Middle frontal gyrus (tissue), 1 donor: ENCODE results near the gene BAIAP3.

ENCODE experiments used
- DNase-seq: peaks from one replicate; pipeline ENCODE4 v3.0.0-alpha.2; 2015; ENCODE audit warnings: low spot score; ENCODE audit errors: extremely low spot score

BAIAP3 gene

DNA sequence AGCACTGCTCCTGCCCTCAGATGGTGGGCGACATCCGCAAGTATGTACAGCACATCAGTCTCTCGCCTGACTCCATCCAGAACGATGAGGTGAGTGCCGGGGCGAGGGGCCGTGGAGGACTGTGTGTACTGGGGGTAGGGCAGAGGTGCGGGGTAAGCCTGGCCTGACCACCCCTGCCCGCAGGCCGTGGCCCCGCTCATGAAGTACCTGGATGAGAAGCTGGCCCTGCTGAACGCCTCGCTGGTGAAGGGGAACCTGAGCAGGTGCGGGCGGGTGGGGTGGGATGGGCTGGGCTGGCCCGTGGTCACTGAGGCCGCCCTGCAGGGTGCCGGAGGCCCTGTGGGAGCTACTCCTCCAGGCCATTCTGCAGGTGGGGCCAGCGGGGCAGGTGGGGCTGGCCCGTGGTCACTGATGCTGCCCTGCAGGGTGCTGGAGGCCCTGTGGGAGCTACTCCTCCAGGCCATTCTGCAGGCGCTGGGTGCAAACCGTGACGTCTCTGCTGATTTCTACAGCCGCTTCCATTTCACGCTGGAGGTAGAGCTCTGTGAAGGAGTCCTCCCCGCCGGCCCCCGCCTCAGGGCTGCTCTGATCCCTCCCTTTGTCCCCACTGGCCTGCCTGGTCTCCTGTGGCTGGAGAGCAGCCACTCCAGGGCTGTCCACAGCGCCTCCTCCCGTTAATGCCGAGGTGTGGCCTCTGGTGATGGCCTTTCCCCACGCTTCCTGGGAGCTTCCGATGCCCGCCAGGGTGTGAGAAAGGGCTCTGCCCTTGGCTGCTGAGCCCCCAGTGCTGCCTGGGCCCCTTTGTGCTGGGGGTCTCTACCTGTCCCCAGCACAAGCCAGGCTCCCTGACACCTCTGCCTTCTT is 13.2 kb downstream of the BAIAP3 start:
- no peak for DNase-seq

DNA sequence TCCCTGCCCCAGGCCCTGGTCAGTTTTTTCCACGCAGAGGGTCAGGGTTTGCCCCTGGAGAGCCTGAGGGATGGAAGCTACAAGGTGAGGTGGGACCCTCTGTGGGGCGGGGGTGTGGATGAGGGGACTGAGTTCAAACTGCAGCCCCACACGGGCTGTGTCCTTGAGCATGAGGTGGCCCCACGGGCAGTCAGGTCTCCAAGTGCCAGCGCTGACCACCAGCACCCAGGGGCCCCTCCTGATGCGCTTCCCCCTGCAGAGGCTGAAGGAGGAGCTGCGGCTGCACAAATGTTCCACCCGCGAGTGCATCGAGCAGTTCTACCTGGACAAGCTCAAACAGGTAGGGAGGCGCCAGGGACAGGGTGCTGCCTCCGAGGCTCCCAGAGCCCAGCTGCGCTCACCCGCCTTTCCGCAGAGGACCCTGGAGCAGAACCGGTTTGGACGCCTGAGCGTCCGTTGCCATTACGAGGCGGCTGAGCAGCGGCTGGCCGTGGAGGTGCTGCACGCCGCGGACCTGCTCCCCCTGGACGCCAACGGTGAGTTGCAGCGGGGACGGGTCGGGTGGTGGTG is 13.9 kb downstream of the BAIAP3 start:
- DNase-seq: no peak

DNA sequence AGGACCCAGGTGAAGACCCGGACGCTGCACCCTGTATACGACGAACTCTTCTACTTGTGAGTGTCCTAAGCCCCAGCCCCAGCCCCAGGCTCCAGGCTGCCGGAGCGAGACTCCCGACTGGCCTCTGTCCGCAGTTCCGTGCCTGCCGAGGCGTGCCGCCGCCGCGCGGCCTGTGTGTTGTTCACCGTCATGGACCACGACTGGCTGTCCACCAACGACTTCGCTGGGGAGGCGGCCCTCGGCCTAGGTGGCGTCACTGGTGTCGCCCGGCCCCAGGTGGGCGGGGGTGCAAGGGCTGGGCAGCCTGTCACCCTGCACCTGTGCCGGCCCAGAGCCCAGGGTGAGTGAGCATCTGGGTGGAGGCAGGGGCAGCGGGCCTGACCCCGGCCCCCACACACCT is 14.5 kb downstream of the BAIAP3 start:
- DNase-seq: no peak

DNA sequence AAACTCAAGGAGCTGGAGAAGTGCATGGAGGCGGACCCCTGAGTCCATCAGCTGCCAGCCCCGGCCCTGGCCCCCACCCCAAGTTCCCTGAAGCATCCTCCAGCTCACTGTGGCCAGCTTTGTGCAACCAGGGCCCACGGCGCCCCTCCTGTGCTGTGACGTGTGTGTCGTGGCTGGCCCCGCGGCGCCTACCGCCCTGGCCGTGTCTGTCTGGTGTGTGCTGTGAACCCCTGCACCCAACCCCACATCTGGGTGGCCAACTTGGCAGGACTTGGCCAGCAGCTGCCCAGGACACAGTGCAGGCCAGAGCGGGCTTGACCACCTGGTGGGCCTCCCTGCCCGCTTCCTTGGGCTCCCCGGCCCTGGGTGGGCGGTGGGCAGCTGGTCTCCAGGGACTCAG is 15.0 kb downstream of the BAIAP3 start:
- DNase-seq: no peak

DNA sequence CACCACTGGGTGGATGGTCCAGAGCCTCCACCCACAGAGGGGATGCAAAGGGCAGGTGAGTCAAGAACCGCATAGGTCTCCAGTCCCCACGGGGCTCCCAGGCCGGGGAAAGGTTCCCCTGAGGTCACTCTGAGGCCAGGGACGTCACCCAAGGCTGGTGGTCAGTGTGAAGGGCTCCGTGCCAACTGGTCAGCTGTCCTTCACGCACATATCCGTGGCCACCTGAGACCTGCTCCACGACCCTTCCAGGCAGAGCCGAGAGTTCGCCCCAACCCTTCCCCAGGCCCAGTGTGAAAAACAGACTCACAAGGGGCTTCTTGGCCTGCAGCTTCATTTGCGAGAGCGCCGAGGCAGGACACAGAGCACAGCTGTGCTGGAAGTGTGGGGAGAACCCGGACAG is 15.5 kb downstream of the BAIAP3 start:
- no peak for DNase-seq

DNA sequence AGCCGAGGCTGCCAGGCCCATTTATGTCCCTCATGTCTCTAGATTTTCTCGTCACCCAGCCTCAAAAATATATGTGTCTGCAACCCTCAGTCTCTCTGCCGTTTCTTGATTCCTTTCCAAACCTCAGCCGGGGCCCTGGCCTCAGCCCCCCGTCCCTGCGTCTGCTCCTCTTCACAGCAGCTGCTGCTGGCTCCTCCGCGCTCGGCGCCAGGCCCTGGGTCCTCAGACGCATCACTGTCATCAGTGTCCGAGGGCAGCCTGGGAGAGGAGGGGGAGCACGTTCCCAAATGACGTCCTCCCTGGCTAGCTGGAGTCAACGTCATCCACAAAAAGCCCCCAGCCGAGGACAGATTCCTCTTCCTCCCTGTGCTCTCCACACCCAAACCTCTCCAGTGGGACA is 15.9 kb downstream of the BAIAP3 start:
- DNase-seq: no peak

DNA sequence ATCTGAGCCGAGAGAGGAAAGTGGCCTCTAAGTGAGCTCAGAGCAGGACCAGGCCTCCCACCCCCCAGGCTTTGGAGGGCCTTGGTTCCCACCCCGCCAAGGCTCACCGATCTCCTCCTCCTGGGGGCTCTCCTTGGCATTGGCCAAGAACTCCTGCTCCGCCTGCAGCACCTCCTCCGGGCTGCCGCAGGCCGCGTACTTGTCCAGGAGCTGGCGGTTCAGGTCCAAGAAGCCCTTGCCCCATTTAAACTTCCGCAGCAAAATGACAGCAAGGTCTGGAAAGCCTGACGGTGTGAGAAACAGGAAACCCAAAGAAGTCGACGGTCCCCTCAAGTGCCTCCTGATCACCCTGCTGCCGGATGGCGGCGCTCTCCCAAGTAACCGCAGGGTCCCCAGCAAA is 16.5 kb downstream of the BAIAP3 start:
- no peak for DNase-seq

DNA sequence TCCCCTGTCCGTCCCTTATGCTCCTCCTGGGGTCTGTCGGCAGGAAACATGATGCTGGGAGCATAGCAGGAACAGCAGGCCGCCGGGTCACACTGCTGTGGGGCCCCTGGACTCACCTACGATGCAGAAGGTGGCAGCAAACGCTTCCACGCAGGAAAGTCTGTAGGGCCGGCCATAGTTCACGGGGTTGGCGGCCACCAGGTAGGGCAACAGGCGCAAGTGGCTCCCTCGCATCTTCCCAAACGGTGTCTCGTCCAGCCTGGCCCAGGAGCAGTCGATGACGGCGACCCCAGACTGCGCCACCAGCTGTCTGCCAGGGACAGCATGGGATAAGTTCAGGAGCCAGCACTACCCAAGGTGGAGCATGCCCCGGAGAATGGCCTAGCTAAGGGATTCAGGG is 17.2 kb downstream of the BAIAP3 start:
- DNase-seq: no peak

DNA sequence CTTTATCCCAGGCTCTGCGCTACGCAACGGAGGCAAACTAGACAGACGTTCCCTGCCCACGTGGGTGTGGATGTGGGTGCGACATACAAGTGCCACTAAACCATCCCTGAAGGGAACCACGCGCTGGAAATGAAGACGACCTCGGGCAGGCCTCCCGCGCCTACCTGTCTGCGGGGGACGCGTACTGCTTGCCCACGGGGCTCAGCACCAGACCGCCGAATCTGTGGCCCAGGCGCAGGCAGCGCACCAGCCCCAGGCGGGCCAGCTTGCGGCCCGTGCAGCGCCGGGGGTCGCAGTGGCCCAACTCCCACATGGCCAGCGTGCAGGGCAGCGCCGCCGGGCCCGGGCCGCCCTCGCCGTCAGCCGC is 17.8 kb downstream of the BAIAP3 start:
- no peak for DNase-seq

DNA sequence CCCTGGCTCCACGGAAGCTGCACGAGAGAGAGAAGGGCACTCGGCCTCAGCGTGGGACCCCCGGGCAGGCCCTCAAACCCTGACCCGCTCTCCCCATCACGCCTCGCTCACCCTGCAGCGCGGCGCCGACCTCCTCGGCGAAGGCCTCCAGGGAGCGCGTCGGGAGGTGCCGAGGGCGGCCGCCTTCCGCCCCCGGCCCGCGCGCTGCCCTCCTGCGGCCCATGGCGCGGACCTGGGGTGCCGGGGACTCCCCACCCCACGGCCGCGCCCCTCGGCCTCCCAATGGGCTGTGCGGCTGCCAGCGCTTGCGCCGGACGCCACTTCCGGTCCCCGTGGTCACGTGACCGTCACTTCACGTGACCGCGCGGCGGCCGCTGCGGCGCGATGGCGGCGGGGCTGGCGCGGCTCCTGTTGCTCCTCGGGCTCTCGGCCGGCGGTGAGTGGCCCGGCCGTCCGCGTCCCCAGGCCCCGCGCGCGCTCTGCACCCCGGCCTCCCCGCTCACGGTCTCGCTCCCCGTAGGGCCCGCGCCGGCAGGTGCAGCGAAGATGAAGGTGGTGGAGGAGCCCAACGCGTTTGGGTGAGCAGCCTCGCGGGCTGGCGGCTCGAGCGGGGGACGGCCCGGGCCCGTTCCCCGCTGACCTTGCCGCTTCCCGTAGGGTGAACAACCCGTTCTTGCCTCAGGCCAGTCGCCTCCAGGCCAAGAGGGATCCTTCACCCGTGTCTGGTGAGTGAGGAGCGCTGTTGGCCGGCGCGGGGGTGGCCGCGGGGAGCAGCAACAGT is 18.3 kb downstream of the BAIAP3 start, which contains the start of the genes GNPTG and TSR3:
GNPTG (plus strand) TSS at position 350 of the 781 bp plus-strand sequence; CDS start at position 385, 35 bp downstream.
TSR3 (minus strand) TSS at position 297 of the 781 bp plus-strand sequence; CDS start at position 223, 74 bp downstream.
- DNase-seq: peak; percentile 73

DNA sequence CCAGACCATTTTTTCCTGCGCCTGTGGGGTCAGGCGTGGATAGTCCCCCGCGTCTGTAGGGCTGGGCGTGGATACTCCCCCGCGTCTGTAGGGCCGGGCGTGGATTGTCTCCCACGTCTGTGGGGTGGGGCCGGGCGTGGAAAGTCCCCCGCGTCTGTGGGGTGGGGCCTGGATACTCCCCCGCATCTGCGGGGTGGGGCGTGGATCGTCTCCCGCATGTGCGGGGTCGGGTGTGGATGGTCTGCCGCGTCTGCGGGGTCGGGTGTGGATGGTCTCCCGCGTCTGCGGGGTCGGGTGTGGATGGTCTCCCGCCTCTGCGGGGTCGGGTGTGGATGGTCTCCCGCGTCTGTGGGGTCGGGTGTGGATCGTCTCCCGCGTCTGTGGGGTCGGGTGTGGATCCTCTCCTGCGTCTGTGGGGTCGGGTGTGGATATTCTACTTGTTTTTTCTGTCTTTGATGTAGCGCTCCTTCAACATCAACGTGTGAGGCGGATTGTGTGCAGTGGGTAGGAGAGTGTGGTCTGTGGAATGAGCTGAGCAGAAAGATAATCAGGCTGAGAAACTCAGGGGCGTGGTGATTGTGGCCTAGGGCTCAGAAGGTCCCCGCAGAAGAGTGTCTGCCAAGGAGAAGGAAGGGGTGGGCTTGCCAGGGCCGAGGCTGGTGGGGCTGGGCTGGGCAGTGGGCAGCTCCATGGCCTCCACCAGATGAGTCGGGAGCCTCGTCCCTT is 21.5 kb downstream of the BAIAP3 start:
- DNase-seq: no peak

DNA sequence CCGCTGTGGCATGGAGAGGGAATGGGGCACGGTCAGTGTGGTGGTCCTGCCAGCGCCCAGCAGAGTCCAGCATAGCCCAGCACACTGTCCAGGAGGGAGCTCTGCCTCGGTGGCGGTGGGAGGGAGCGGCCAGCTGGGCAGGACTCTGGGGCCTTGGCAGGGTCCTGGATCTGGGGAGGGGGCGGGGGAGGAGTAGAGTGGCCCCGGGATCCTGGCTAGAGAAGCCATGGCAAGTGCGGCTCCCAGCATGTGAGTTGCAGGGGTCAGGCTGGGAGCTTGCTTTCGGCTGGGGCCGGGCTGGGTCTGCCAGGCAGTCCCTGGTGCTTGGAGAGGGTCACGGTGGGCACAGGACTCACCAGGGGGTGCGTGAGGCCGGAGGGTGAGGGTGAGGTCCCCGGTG is 22.1 kb downstream of the BAIAP3 start:
- DNase-seq: no peak

DNA sequence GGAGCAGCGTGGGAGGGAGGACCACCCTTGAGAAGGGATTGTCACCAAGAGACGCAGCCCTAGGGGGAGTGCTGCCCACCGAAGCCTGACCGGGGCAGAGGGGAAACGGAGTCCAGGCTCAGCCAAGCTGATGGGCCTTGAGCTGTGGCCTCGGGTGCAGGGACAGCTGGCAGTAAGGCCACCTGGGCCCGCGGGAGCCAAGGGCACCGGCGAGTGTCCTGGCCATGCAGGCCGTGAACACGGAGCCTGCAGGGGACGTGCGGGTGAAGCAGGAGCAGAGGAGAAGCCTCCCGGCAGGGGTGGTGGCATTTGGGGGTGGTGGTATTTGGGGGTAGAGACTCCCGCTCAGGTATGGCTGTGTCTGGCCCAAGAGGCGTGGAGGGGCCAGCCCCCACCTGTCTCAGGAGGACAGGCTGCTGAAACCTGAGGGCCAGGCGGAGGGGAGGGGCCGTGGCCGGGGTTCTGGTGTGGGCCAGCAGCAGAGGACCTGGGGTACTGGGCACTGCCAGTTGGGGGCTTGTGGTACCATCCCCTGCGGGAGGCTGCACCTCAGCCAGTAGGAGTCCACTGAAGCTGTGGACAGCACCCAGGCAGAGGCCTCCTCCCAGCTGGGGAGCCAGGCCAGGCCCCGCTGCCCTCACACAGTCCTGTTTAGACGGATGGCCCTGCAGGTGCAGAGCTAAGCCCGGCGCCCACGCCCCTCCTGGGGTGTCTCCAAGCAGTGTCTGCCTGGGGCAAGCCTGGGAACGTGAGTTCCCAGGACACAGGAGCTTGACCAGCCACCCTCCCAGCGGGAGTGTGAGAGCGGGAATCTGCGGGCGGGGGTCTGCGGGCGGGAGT is 22.8 kb downstream of the BAIAP3 start:
- DNase-seq: no peak

DNA sequence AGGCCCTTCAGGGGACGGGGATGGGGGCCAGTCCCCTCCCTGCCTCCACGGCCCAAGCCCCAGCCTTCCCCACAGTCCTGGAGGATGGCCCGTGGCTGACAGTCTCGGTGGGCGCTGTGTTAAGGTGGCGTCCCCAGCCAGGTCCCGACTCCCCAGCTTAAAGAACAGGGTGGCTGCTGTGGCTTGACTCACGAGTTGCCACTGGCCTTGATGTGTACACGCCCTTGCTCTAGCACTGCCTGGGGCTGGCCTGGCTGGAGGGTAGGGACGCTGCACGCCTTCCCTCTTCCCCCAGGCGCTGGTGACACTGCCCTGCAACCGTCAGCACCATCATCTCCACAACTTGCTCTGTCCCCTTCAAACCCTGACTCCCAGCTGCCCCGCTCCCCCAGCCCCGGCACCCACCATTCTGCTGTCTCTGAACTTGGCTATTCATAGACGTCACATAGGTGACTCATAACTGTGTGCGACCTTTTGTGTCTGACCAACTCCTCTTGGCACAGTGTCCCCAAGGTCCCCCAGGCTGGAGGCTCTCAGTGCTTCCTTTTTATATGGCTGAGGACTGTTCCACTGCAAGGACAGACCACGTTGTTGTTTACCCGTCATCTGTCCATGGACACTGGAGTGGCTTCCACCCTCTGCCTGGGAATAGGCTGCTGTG is 24.6 kb downstream of the BAIAP3 start:
- DNase-seq: no peak

DNA sequence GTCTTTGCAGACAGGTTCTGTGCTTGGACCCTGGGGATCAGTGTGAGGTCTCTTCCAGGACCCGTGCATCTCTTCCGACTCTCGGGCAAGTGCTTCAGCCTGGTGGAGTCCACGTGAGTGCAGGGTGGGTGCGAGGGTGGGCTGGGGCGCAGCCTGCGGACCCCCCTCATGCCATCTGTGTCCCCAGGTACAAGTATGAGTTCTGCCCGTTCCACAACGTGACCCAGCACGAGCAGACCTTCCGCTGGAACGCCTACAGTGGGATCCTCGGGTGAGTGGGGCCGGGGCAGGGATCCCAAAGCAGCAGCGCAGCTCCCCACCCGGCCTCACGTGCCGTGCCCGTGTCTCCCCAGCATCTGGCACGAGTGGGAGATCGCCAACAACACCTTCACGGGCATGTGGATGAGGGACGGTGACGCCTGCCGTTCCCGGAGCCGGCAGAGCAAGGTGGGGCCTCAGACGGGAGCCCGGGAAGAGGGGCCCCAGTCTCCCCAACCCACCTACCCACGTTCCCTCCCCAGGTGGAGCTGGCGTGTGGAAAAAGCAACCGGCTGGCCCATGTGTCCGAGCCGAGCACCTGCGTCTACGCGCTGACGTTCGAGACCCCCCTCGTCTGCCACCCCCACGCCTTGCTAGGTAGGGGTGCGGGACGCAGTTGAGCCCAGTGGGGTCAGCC is 28.4 kb downstream of the BAIAP3 start:
- no peak for DNase-seq

DNA sequence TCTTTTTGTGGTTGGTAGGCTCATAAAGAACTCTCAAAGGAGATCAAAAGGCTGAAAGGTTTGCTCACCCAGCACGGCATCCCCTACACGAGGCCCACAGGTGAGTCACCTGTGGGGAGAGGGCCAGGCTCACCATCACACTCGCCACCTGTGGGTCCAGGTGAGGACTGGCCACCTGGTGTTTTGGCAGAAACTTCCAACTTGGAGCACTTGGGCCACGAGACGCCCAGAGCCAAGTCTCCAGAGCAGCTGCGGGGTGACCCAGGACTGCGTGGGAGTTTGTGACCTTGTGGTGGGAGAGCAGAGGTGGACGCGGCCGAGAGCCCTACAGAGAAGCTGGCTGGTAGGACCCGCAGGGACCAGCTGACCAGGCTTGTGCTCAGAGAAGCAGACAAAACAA is 29.4 kb downstream of the BAIAP3 start:
- DNase-seq: no peak

DNA sequence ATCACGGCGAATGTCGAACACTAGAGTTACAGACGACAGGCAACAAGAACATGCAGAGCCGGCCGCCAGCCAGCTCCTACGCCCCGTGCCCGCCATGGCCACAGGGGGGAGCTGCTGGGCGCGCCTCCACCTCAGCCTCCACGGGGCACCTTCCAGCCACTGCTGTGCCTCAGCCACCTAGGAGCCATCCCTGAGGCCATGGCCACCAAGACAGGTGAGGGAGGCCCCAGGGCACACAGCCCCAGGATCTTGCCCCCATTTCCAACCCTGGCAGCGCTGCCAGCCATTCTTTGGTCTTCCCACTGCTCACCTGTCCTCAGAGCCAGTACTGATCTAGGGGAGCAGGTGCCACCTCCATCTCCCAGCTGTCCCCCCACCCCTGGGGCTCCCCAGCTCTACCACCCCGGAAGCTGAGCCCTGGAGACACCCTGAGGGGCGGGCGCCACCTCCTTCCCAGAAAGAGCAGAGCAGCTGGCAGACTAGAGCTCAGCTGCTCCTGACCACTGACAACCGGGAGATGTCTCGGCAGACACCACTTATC is 30.1 kb downstream of the BAIAP3 start:
- no peak for DNase-seq

DNA sequence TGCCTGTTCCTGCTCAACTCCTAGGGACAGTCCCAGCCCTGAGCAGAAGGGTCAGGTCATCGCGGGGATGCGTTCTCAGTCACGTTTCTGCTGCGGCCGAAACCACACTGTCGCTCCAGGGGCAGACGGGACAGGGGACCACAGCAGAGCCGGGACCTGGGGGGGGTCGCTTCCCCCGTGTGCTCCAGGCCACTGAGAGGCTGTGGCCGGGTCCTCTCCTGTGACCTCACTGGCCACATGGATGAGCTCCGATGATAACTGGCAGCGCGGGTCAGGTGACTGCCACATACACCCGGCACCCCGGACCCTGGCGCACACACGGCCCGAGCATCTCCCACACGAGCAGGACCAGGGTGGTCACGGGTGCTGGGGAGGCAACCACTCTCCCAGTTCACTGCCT is 31.1 kb downstream of the BAIAP3 start:
- DNase-seq: no peak

DNA sequence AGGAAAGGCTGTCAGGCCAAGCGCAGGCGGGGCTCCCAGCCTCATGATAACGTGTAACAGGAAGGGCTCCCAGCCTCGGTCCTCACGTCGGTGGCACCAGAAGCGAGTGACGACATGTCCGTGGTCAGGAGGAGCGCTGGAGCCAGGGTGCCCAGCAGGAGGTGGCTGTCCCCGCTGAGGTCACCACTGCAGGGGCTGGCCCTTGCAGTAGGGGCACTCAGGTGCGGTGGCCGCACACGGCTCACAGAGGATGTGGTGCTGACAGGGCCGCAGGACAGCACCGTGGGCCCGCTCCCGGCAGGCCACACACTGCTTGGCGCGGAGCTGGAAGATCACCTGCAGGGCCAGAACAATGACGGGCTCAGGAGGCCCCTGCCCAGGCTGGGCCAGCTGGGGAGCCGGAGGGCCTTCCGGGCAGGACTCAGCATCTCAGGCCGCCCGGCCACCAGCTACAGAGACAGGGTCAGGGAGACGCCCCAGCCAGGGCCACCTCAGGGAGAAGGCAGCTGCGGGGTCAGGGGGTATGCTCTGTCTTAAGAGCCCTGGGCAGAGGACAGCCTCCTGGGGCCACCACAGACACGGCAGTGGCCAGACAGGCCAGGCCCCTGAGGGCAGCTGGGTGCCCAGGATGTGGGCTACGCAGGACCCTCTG is 32.7 kb downstream of the BAIAP3 start:
- DNase-seq: no peak
